Smooth muscle cell (in vitro differentiated cells): ENCODE data around the gene RAD9A. TPM values are rescaled to one million over a fixed set of nuclear protein-coding genes. Genes with fewer than 3 reads are reported as not detected.
A peak's percentile ranks its signal among the peaks of the same experiment; 100 is the strongest.

Experiments used
- DNase-seq: peaks from one replicate; lab custom pipeline; 2025; ENCODE audit not compliant: unreplicated experiment; lab: John Stamatoyannopoulos, UW
- H2AFZ ChIP-seq: fragments of 200-600 bp; sonication (generic); 2 replicates; pipeline ENCODE4 v1.6.0; 2016; ENCODE audit warnings: antibody characterized with exemption, low read depth, mild to moderate bottlenecking
- H3F3A ChIP-seq: fragments of 200-600 bp; sonication (generic); 2 replicates; pipeline ENCODE4 v1.6.0; 2017; ENCODE audit warnings: antibody characterized with exemption, low read depth
- H3K27ac ChIP-seq: fragments of 200-600 bp; sonication (generic); 2 replicates; pipeline ENCODE4 v1.5.1; 2016; ENCODE audit warnings: low read depth, mild to moderate bottlenecking
- H3K27me3 ChIP-seq: fragments of 200-600 bp; sonication (generic); 2 replicates; pipeline ENCODE4 v1.6.1; 2016; ENCODE audit warnings: low read depth, mild to moderate bottlenecking
- H3K36me3 ChIP-seq: fragments of 200-600 bp; sonication (generic); 2 replicates; pipeline ENCODE4 v1.5.1; 2016; ENCODE audit warnings: low read depth
- H3K4me1 ChIP-seq: fragments of 200-600 bp; sonication (generic); 2 replicates; pipeline ENCODE4 v1.5.1; 2016; ENCODE audit warnings: low read depth
- H3K4me2 ChIP-seq: fragments of 200-600 bp; sonication (generic); 2 replicates; pipeline ENCODE4 v1.6.0; 2016; ENCODE audit warnings: mild to moderate bottlenecking
- H3K4me3 ChIP-seq: fragments of 200-600 bp; sonication (generic); 2 replicates; pipeline ENCODE4 v1.5.1; 2016; ENCODE audit warnings: mild to moderate bottlenecking
- H3K79me2 ChIP-seq: fragments of 200-600 bp; sonication (generic); 2 replicates; pipeline ENCODE4 v1.6.0; 2016; ENCODE audit warnings: low read depth, mild to moderate bottlenecking
- H3K9ac ChIP-seq: fragments of 200-600 bp; sonication (generic); 2 replicates; pipeline ENCODE4 v1.6.0; 2016; ENCODE audit warnings: low read depth
- H3K9me3 ChIP-seq: fragments of 200-600 bp; sonication (generic); replicated peaks from 2 replicates; pipeline ENCODE4 v1.5.1; 2016; ENCODE audit warnings: low read depth
- H4K20me1 ChIP-seq: fragments of 200-600 bp; sonication (generic); 2 replicates; pipeline ENCODE4 v1.6.0; 2016; ENCODE audit warnings: low read depth
- WGBS: methylation state at CpG from one replicate; pipeline ENCODE4 v1.1.7; 2016; ENCODE audit warnings: low lambda C conversion rate; 5-methylcytosine and 5-hydroxymethylcytosine counted together
- polyA plus RNA-seq: library from polyadenylated mRNA; unstranded; fragments of >200 nt; fragmentation: Nextera tagmentation; extraction: Ambion mirVana; gene quantifications from 2 replicates; pipeline ENCODE4 v1.2.1, GENCODE V29; 2016
- total RNA-seq: library from RNA; depleted of rRNA; stranded (reverse); fragments of >200 nt; gene quantifications from 2 replicates; pipeline ENCODE4 v1.2.3, GENCODE V29; 2014
- TF ChIP-seq, protein P1 (sequence below): fragments of 200-600 bp; sonication (generic); IDR thresholded peaks from 2 replicates; pipeline ENCODE4 v1.5.1; 2017; ENCODE audit warnings: borderline replicate concordance, mild to moderate bottlenecking, antibody characterized with exemption; ENCODE audit not compliant: insufficient read depth, poor library complexity, severe bottlenecking

RAD9A gene
- total and polyA plus RNA-seq, 2 experiments from 2014 or later = 19.5 to 21.4 TPM

DNA sequence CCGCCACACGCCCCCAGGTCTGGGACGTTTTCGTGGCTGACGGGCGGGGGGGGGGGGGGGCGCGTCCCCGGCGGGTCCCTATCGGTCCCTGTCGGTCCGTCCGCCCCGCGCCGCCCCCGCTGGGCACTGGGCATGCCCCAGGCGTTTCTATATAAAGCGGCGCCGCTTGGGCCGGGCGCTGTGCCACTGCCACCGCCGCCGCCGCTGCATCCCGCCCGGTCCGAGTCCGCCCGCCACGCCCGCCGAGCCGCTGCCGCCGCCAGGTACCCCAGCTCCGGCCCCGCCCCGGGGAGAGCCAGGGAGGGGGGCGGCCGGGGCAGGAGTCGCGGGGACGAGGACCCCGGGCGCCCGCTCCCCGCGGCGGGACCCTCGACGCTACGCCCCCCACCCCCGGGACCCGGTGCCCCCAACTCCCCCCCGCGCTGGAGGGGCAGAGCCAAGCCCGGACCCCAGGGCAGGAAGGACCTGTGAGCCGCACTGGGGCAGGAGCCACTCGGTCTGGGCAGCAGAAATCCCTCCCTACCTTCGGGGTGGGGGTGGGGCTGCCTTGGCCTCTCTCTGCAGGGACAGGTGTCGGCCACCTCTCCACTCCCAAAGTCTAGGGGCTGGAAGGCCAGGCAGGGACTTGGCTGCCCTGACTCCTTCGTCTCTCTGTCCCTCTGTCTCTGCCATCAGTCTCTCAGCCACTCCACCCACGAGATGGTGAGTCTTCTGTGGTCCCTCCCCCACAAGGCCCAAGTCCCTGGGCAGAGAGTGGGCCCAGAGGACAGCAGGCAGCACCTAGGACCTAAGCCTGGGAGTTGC, 23.9 kb downstream of the RAD9A start, which contains the start of gene CARNS1:
Gene CARNS1, plus strand, starts transcription at position 178 of the 804 bp plus-strand sequence. Its CDS starts 522 bp downstream, at position 700.
- Histone ChIP-seq H3K27ac (no peak within 1 kb of the TSS), H3K4me3 (peak within 1 kb of the TSS; percentile 39), H3K79me2 (no peaks in the 10 kb centered on the region), H3K27me3 (peaks cover 18% of the 10 kb centered on the region), H3K4me1 (peaks cover 8% of the 10 kb centered on the region), H3F3A (no peaks in the 10 kb centered on the region), H3K9me3 (no peaks in the 10 kb centered on the region), H3K36me3 (no peaks in the 10 kb centered on the region), H2AFZ (no peak within 1 kb of the TSS), H3K4me2 (peak within 1 kb of the TSS; percentile 84), H3K9ac (no peak within 1 kb of the TSS), H4K20me1 (no peaks in the 10 kb centered on the region)
- no peak for DNase-seq
- TF ChIP-seq, protein P1, sequence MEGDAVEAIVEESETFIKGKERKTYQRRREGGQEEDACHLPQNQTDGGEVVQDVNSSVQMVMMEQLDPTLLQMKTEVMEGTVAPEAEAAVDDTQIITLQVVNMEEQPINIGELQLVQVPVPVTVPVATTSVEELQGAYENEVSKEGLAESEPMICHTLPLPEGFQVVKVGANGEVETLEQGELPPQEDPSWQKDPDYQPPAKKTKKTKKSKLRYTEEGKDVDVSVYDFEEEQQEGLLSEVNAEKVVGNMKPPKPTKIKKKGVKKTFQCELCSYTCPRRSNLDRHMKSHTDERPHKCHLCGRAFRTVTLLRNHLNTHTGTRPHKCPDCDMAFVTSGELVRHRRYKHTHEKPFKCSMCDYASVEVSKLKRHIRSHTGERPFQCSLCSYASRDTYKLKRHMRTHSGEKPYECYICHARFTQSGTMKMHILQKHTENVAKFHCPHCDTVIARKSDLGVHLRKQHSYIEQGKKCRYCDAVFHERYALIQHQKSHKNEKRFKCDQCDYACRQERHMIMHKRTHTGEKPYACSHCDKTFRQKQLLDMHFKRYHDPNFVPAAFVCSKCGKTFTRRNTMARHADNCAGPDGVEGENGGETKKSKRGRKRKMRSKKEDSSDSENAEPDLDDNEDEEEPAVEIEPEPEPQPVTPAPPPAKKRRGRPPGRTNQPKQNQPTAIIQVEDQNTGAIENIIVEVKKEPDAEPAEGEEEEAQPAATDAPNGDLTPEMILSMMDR = no peak
- WGBS = 20% methylated on average over 9 of the region's 67 CpGs

DNA sequence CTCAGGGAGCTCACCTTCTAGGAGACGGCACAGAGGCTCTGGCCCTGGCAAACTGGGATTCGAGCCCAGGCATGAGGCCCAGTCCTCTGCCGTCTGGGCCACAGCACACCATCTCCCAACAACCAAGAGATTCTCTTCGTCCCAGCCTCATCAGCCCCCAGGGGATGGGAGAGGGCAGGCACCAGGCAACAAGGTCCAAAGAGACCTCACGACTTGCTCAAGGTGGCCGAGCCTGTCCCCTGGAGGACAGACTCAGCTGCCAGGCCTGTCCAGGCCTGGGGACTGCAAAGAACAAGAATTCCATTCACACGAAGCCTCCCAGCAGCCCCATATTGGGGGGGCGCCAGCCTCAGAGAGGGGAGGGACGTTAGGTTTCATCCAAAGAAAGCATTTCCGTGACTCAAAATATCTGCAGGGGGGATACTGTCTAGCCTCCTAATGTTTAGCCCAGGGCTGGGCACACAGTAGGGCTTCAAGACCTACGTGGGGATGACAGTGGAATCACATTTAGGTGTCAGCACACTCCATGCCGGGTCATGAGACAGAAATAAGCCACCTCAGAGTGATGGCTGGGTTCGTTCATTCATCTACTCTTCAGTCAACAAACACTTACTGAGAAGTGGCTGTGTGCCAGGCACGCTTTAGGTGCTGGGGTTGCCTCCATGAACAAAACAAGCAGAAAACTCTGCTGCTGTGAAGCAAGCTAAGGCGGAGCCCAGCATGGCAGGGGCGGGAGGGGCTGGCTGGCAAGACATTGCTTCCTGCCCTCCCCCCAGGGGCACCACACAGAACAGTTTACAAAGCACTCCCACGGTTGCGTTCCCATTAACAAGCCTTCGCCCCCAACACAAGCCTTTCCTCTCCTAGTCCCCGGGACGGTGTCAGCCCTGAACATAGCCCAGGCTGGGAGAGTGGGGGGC, 24.9 kb downstream of the RAD9A start:
- H4K20me1 ChIP-seq = no peaks in the 10 kb centered on the region
- H3K27ac ChIP-seq = no peak overlapping the region
- WGBS = 78% methylated on average over 21 of the region's 21 CpGs
- H3K4me2 ChIP-seq = no peak overlapping the region
- H3K27me3 ChIP-seq = peaks cover 13% of the 10 kb centered on the region
- TF ChIP-seq, protein P1 = no peak
- no peak overlapping the region for H2AFZ ChIP-seq
- H3K36me3 ChIP-seq = no peaks in the 10 kb centered on the region
- no peaks in the 10 kb centered on the region for H3K9me3 ChIP-seq
- no peaks in the 10 kb centered on the region for H3F3A ChIP-seq
- no peak overlapping the region for H3K4me3 ChIP-seq
- H3K9ac ChIP-seq = no peak overlapping the region
- peaks cover 5% of the 10 kb centered on the region for H3K4me1 ChIP-seq
- DNase-seq = no peak
- H3K79me2 ChIP-seq = no peaks in the 10 kb centered on the region

DNA sequence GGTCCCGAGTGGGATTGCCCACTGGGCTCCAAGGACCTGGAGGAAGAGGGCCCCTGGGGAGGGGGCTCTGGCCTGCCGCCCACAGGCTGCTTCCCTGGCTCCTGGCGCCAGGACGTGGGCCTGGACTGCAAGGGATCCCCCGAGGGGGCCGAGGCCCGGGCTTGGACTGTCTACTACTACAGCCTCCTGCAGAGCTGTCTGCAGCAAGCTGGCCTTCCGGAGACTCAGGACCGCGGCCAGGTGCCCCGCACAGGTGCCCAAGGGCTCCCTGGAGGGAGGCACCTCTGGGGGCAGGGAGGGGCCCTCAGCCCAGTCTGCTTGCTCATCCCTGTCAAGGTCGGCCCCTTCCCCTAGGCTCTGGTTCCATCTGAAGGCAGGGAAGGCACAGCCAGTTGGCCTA, 25.6 kb downstream of the RAD9A start:
- Histone ChIP-seq H3K9ac (no peak overlapping the region), H3K4me2 (no peak overlapping the region), H2AFZ (no peak overlapping the region), H4K20me1 (no peaks in the 10 kb centered on the region), H3K27ac (no peak overlapping the region), H3K27me3 (peaks cover 11% of the 10 kb centered on the region), H3K4me1 (peaks cover 5% of the 10 kb centered on the region), H3F3A (no peaks in the 10 kb centered on the region), H3K79me2 (no peaks in the 10 kb centered on the region), H3K4me3 (no peak overlapping the region), H3K9me3 (no peaks in the 10 kb centered on the region), H3K36me3 (no peaks in the 10 kb centered on the region)
- WGBS = 93% methylated on average over 12 of the region's 12 CpGs
- DNase-seq = no peak
- TF ChIP-seq, protein P1 = no peak
